NK-92 (cell line): ENCODE results near the gene TNFSF15.

Experiments used
- DNase-seq: peaks from one replicate; lab custom pipeline; 2025; ENCODE audit not compliant: unreplicated experiment; lab: John Stamatoyannopoulos, UW

Gene TNFSF15

DNA sequence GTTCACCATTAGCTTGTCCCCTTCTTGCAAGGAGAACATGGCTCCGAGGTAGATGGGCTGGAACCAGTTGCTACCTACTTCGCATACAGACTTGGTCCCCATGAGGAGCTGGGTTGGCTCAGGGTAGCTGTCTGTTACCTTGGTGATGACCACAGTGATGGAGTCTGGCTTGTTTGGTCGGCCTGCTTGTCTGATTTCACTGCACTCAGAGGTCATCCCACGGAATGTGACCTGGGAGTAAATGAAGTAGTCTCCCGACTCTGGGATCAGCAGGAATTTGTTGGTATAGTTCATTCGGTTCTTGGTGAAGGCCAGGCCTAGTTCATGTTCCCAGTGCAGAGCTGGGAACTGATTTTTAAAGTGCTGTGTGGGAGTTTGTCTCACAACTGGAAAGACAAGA lies 15.3 kb downstream of the TNFSF15 start:
- no peak for DNase-seq

- DNase-seq, result no peak
Measured at GRCh38 chr9:114789006-114789405, 16.8 kb downstream of the TNFSF15 start.

- DNase-seq, result no peak
Measured at GRCh38 chr9:114787781-114788498, 17.9 kb downstream of the TNFSF15 start.

DNA sequence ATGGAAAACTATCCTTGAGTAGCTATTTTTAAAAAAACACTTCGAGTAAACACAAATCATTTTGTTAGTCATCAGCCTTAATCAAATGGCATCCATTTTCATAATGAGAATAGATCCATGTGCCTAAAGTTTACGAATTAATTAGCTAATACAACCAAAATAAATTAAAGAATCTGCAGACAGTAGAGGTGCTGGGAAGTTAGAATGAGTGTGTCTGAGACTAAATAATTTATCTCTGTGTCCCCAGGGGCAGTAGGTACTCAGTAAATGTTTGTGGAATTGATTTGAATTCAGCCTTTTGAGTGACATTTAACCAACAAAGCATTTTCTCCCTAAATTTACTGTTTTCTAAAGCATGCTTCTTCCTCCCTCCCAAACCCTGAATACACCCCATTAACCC lies 18.6 kb downstream of the TNFSF15 start:
- DNase-seq, result no peak

DNA sequence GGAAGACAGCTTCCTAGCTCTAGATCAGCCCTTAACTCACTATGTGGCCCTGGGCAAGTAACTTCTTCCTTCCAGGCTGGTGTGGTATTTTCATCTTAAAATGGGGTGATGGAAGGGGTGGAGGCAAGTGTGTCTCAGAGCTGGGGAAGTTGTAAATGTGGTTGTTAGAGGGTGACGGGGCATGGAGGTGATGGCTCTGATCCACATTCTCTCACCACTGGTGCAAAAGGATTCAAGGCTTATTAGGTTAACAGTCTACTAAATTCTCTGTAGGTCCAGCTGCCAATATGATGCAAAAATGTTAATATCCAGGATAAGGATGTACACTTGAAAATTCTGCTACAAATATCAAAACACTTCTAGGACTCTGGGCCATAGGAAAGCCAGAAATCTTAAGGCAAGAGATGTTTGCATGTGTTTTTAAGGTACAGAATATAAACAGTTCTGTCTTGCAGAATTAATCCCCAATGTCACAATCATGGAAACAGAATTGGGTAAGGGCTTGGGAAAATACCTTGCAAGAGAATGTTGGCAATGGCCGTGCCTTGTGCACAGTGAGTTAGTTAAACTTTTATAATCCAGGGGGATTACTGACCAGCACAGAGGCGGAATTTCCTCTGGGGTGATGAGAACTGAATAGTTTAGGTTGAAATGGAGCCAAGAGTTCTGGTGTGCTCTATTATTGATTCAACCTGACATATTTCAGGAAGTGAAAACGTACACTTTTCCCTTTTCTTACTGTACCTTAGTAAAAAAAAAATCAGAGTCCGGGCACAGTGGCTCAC lies 19.8 kb downstream of the TNFSF15 start:
- DNase-seq, result no peak

DNA sequence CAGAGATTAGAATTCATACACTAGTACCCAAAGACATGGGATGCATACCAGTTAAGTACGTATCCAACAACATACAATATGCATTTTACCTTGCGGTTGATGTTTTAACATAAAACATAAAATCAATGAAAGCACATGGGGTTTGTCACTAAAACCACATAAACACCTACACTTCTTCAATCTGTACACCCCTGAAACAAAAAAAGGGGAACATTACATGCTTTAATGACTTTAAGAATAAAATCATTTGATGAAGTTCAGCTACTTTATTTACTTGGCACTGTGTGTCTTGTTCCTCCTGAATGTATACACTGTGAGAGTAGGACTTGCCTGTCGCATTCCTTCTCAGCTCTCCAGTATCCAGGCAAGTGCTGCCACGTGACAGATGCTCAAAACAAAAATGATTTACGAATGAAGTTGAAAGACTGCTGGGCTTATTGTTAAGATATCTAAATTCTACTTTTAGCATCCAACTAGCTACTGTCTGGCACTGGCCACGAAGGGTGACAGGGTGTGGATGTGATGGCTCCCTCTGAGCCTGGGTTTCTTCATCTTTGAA lies 21.0 kb downstream of the TNFSF15 start:
- no peak for DNase-seq

GRCh38 chr9:114782586-114782985 lies 23.3 kb downstream of the TNFSF15 start:
- DNase-seq, result no peak

- no peak for DNase-seq
Measured at GRCh38 chr9:114779352-114779845, 26.4 kb downstream of the TNFSF15 start.

GRCh38 chr9:114777821-114778609 lies 27.8 kb downstream of the TNFSF15 start:
- no peak for DNase-seq

DNA sequence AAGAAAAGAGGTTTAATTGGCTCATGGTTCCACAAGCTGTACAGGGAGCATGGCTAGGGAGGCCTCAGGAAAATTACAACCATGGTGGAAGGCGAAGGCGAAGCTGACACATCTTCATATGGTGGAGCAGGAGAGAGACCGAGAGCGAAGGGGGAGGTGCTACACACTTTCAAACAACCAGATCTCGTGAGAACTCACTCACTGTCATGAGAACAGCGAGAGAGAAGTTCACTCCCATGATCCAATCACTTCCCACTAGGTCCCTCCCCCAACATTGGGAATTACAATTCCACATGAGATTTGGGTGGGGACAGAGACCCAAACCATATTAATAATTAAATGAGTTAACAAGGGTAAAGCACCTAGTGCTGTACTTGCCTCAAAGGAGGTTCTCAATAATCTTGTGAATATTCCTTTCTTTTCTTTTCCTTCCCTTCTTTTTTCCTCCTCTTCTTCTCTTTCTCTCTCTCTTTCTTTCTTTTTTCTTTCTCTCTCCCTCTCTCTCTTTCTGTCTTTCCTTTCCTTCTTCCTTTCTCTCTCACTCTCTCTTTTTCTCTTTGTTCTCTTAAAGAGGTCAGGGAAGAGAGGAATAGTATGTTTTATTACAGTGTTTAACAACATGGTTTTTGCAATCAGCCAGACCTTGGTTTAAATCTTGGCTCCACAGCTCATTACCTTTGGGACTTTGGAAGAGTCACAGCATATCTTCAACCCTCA lies 29.0 kb downstream of the TNFSF15 start:
- no peak for DNase-seq

DNA sequence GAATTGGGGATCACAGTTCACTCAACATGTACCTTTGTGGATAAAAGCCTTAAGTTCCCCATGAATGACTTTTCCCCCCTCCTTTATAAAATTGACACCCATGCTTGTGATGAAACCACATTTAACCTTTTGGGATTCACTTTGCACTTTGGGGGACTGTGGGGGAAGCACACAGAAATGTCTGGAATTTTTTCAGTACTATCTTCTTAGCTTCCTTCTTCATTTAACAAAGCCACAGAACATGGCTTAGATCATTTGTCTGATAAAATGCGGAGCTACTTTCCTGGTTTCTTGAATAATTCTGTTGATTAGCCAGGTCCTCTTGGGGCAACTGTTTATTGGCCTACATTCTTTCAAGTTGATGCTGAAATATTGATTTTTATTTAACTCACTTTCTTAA lies 29.9 kb downstream of the TNFSF15 start:
- DNase-seq, result no peak

DNA sequence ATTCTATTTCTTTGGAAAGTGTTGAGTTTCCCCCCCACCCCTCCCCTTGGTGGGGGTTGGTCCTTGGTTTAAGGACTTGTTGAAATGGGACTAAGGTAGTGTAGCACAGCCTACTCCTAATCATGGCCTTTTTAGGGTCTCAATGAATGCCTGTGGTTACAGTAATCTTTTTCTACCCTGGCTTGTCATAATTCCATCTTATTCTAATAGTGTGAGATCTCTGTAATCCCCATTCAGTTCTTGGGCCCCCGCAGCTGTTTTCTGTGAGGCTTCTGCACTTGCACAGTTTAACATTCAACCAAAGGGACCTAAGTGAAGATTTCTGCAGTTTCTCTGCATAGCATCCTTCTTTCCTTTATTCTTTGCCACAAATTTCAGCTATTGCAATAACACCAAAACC lies 30.7 kb downstream of the TNFSF15 start:
- DNase-seq, result no peak

GRCh38 chr9:114774524-114774923 lies 31.3 kb downstream of the TNFSF15 start:
- DNase-seq, result no peak

DNA sequence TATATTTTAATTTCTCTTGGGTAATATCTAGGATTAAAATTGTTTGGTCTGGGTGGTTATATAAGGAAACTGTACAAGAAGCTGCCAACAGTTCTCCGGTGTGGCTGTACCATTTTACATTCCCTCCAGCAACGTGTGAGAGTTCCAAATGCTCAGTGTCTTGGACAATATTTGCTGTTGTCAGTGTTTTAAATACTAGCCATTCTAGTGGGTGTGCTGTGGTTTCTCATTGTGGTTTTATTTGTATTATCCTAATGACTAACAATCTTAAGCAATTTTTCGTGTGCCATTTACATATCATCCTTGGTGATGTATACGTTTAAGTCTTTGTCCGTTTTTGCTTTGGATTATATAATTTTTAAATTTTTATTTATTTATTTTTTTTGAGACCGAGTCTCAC lies 34.0 kb downstream of the TNFSF15 start:
- no peak for DNase-seq

DNA sequence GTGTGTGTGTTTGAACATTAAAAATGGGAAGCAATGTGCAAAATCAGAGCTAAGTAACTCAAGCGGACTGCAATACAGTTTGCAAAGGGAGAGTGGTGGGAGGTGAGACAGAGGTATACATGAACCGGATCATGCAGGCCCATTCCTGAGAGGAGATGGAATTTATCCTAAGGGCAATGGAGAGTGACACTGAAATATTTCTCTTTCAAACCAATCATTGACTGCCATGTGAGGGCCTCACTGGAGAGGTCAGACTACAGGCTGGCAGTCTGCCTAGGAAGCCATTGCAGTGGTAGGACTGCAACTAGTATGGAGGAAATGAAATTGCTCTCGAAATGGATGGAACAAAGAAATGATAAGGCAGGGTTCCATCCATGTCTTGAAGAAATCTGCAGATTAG lies 34.8 kb downstream of the TNFSF15 start:
- no peak for DNase-seq

GRCh38 chr9:114769624-114770023 lies 36.2 kb downstream of the TNFSF15 start:
- no peak for DNase-seq

DNA sequence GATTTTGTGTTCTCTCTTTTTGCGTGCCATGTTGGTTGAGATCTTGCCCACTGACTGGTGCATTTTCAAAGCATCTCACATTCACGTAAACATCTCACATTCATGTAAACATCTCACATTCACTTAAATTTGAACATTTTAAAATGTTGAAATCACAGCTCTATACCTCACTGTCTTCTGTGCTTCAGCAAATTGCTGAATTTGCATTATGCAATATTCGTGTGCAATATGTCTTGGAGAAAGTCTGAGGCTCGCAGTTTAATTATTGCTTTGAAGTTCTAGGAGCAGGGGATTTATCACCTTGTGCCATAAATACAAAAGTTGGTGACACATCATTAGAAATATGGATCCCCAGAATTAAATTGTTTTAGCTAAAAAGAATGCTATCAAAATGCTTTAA lies 42.6 kb downstream of the TNFSF15 start:
- DNase-seq, result no peak

GRCh38 chr9:114761523-114761922 lies 44.3 kb downstream of the TNFSF15 start:
- no peak for DNase-seq

- DNase-seq, result no peak
Measured at GRCh38 chr9:114759512-114760341, 46.1 kb downstream of the TNFSF15 start.

DNA sequence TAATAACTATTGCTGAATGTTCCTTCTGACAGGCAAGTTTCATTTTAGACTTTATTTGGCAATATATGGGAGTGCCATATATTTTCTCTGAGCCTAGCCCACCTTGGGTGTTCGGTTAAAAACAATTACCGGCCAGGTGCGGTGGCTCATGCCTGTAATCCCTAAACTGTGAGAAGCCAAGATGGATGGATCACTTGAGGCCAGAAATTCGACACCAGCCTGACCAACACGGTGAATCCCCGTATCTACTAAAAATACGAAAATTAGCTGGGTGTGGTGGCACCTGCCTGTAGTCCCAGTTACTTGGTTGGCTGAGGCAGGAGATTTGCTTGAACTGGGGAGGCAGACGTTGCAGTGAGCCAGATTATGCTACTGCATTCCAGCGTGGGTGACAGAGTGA lies 47.9 kb downstream of the TNFSF15 start:
- no peak for DNase-seq
